HCT116 (cell line): ENCODE data around the gene TMEM116. TPM values are rescaled to one million over a fixed set of nuclear protein-coding genes. Genes with fewer than 3 reads are reported as not detected.
"Not testable (repeated sequence)": the region's sequence is repeated elsewhere in the genome, so short reads cannot be mapped to it uniquely, and the experiment has no call there.

Experiments
- ATAC-seq: fragments of 200-7000 bp; cut with Tn5 transposase; 2 replicates; pipeline ENCODE4 v1.9.1; 2020; ENCODE audit warnings: mild to moderate bottlenecking, moderate library complexity
- BruUV-seq: library from RNA; stranded (reverse); fragments of 400-500 nt; replicated peaks from 2 replicates; lab custom pipeline; 2021; lab: Mats Ljungman, UMichigan
- CTCF ChIA-PET: fragments of 300-600 bp; sonication (Branson Sonifier 250); formaldehyde crosslinking; loops from one replicate; lab custom pipeline; 2021; ENCODE audit warnings: antibody characterized with exemption; lab: Charles Lee
- POLR2A ChIA-PET: fragments of 300-600, 350-600 bp; sonication (Branson Sonifier 250); formaldehyde crosslinking; loops from one replicate; lab custom pipeline; 2021; ENCODE audit warnings: antibody characterized with exemption; lab: Charles Lee
- RAD21 ChIA-PET, 2 experiments: fragments of 300-600 bp; sonication (Branson Sonifier 250); formaldehyde crosslinking; loops; one replicate each; lab custom pipeline; 2023; ENCODE audit warnings: low total read pairs in 2 of 2; ENCODE audit not compliant: uncharacterized antibody in 2 of 2, unreplicated experiment in 2 of 2, low non-redundant PET in 1 of 2; lab: Charles Lee
- DNase-seq: peaks from one replicate; pipeline ENCODE4 v3.0.0-alpha.2; 2010; ENCODE audit warnings: low read depth, low spot score
- H2AFZ ChIP-seq: fragments of 200-600 bp; shearing (Covaris generic), sonication (generic); 2 replicates; pipeline ENCODE4 v1.6.1; 2017; ENCODE audit warnings: low read depth, mixed run types, mixed read lengths, antibody characterized with exemption, low read length; ENCODE audit not compliant: poor library complexity, severe bottlenecking
- H3K27ac ChIP-seq: 2 replicates; pipeline ENCODE4 v1.5.1; 2012; ENCODE audit warnings: low read depth, low read length
- H3K27me3 ChIP-seq: fragments of 200-600 bp; sonication (generic); 2 replicates; pipeline ENCODE4 v1.6.1; 2016; ENCODE audit warnings: mixed run types, low read length, mixed read lengths; ENCODE audit not compliant: insufficient read depth
- H3K36me3 ChIP-seq, 2 experiments: fragments of 200-500 bp in 1 of 2; fragments of 200-600 bp in 1 of 2; sonication (Bioruptor generic) in 1 of 2; sonication (generic) in 1 of 2; 2 replicates each; pipeline versions ENCODE4 v1.5.1 to v1.6.1; 2014 to 2016; ENCODE audit warnings: low read length in 2 of 2, inconsistent platforms in 1 of 2, mixed read lengths in 1 of 2, mixed run types in 1 of 2; ENCODE audit not compliant: insufficient read depth in 2 of 2, control insufficient read depth in 1 of 2
- H3K4me1 ChIP-seq, 2 experiments: fragments of 200-600 bp in 1 of 2; sonication (generic) in 1 of 2; 2 replicates each; pipeline versions ENCODE4 v1.5.1 to v1.6.1; 2012 to 2017; ENCODE audit warnings: low read length in 2 of 2, inconsistent platforms in 1 of 2, mild to moderate bottlenecking in 1 of 2, mixed read lengths in 1 of 2, mixed run types in 1 of 2, moderate library complexity in 1 of 2; ENCODE audit not compliant: insufficient read depth in 2 of 2, control insufficient read depth in 1 of 2
- H3K4me2 ChIP-seq: fragments of 200-600 bp; sonication (generic); 2 replicates; pipeline ENCODE4 v1.6.1; 2017; ENCODE audit warnings: mixed run types, low read length, mixed read lengths
- H3K4me3 ChIP-seq, 2 experiments: fragments of 200-600 bp in 1 of 2; sonication (generic) in 1 of 2; replicated peaks in 1 of 2; 2 replicates each; pipeline ENCODE4 v1.5.1; 2011 to 2016; ENCODE audit warnings: low read length in 2 of 2, control low read depth in 1 of 2, low read depth in 1 of 2, mild to moderate bottlenecking in 1 of 2, mixed read lengths in 1 of 2, mixed run types in 1 of 2
- H3K79me2 ChIP-seq: fragments of 200-600 bp; sonication (generic); 2 replicates; pipeline ENCODE4 v1.6.1; 2017; ENCODE audit warnings: mild to moderate bottlenecking, mixed run types, low read length, moderate library complexity, mixed read lengths; ENCODE audit not compliant: insufficient read depth
- H3K9ac ChIP-seq: fragments of 200-600 bp; sonication (generic); 2 replicates; pipeline ENCODE4 v1.6.1; 2016; ENCODE audit warnings: low read length, mixed read lengths
- H3K9me2 ChIP-seq: fragments of 200-600 bp; sonication (generic), shearing (Covaris generic); 2 replicates; pipeline ENCODE4 v1.6.1; 2017; ENCODE audit warnings: mixed run types, mild to moderate bottlenecking, moderate library complexity; ENCODE audit not compliant: insufficient read depth
- H3K9me3 ChIP-seq, 2 experiments: fragments of 200-500 bp in 1 of 2; fragments of 200-600 bp in 1 of 2; sonication (Bioruptor generic) in 1 of 2; sonication (generic) in 1 of 2; 2 replicates each; pipeline ENCODE4 v1.6.1; 2014 to 2017; ENCODE audit warnings: low read length in 2 of 2, mixed read lengths in 2 of 2, inconsistent platforms in 1 of 2, low read depth in 1 of 2, mild to moderate bottlenecking in 1 of 2, mixed run types in 1 of 2, moderate library complexity in 1 of 2; ENCODE audit not compliant: control insufficient read depth in 1 of 2, insufficient read depth in 1 of 2
- H4K20me1 ChIP-seq: fragments of 200-600 bp; sonication (generic), shearing (Covaris generic); 2 replicates; pipeline ENCODE4 v1.6.1; 2017; ENCODE audit warnings: mixed run types, mild to moderate bottlenecking, moderate library complexity; ENCODE audit not compliant: insufficient read depth
- EGR1 ChIP-seq: IDR thresholded peaks from 2 replicates; pipeline ENCODE4 v1.6.1; 2012; ENCODE audit warnings: low read depth
- EZH2phosphoT487 ChIP-seq: fragments of 200-600 bp; IDR thresholded peaks from 2 replicates; pipeline ENCODE4 v1.6.1; 2018; ENCODE audit warnings: antibody characterized with exemption, borderline replicate concordance
- POLR2A ChIP-seq: IDR thresholded peaks from 2 replicates; pipeline ENCODE4 v1.7.0; 2011; ENCODE audit warnings: borderline replicate concordance; ENCODE audit not compliant: insufficient read depth, insufficient read length; ENCODE audit errors: extremely low read depth
- SRF ChIP-seq: IDR thresholded peaks from 2 replicates; pipeline ENCODE4 v1.6.1; 2012; ENCODE audit warnings: low read depth
- ZFX ChIP-seq: fragments of 450-650 bp; IDR thresholded peaks from 2 replicates; pipeline ENCODE4 v1.6.1; 2017
- ZNF274 ChIP-seq: fragments of 200-500 bp; sonication (Bioruptor generic); IDR thresholded peaks from 2 replicates; pipeline ENCODE4 v1.6.1; 2014; ENCODE audit warnings: mild to moderate bottlenecking, low read depth, low read length, inconsistent platforms
- intact Hi-C: fragments of 100-400 bp; cut with micrococcal nuclease; formaldehyde crosslinking; loops from 2 replicates; pipeline ENCODE4 v1.10.0; 2022
- total RNA-seq: library from RNA; stranded (reverse); gene quantifications from one replicate; pipeline ENCODE4 v1.2.1, GENCODE V29; 2021; ENCODE audit not compliant: unreplicated experiment
- TF ChIP-seq, protein P1 (sequence below): IDR thresholded peaks from 2 replicates; pipeline ENCODE4 v1.6.1; 2011; ENCODE audit warnings: mild to moderate bottlenecking, low read length, moderate library complexity; ENCODE audit not compliant: insufficient replicate concordance; ENCODE audit errors: extremely low read depth
- TF ChIP-seq, protein P2 (sequence below): IDR thresholded peaks from 2 replicates; pipeline ENCODE4 v1.6.1; 2012

Gene TMEM116
- total RNA-seq, 1 experiment from 2014 or later, result 6.8 TPM

DNA sequence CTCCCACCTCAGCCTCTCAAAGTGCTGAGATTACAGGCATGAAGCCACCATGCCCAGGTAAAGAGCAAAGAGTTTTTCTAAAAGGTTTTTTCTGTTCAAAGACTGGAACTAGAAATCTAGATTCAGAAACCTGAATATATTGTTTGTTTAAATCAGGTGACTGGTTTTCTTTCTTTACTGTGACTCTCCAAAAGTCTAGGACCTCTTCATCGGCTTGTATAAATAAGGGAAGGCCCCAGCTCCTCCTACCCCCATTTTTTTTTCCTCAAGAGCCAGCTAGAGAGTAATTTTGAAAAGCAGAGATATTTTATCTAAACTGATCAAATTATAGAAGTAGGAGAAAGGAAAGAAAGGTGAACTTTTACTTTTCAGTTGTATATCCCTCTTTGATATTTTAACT is 48.0 kb downstream of the TMEM116 start (continued):
- TF ChIP-seq ZNF274 (no peak), ZFX (no peak), EZH2phosphoT487 (no peak), EGR1 (no peak), POLR2A (no peak), SRF (no peak)
- TF ChIP-seq, protein P1, sequence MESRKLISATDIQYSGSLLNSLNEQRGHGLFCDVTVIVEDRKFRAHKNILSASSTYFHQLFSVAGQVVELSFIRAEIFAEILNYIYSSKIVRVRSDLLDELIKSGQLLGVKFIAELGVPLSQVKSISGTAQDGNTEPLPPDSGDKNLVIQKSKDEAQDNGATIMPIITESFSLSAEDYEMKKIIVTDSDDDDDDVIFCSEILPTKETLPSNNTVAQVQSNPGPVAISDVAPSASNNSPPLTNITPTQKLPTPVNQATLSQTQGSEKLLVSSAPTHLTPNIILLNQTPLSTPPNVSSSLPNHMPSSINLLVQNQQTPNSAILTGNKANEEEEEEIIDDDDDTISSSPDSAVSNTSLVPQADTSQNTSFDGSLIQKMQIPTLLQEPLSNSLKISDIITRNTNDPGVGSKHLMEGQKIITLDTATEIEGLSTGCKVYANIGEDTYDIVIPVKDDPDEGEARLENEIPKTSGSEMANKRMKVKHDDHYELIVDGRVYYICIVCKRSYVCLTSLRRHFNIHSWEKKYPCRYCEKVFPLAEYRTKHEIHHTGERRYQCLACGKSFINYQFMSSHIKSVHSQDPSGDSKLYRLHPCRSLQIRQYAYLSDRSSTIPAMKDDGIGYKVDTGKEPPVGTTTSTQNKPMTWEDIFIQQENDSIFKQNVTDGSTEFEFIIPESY, result no peak
- TF ChIP-seq, protein P2, sequence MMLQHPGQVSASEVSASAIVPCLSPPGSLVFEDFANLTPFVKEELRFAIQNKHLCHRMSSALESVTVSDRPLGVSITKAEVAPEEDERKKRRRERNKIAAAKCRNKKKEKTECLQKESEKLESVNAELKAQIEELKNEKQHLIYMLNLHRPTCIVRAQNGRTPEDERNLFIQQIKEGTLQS, result no peak

DNA sequence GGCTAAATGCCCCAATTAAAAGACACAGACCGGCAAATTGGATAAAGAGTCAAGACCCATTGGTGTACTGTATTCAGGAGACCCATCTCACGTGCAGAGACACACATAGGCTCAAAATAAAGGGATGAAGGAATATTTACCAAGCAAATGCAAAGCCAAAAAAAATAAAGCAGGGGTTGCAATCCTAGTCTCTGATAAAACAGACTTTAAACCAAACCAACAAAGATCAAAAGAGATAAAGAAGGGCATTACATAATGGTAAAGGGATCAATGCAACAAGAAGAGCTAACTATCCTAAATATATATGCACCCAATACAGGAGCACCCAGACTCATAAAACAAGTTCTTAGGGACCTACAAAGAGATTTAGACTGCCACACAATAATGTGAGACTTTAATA is 53.4 kb downstream of the TMEM116 start:
- RAD21 ChIA-PET, result not testable (repeated sequence)

DNA sequence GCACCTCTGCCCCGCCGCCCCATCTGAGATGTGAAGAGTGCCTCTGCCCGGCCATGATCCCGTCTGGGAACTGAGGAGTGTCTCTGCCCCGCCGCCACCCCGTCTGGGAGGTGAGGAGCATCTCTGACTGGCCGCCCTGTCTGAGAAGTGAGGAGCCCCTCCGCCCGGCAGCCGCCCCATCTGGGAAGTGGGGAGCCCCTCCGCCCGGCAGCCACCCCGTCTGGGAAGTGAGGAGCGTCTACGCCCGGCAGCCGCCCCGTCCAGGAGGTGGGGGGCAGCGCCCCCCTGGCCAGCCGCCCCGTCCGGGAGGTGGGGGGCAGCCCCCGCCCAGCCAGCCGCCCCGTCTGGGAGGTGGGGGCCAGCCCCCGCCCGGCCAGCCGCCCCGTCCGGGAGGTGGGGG is 55.7 kb downstream of the TMEM116 start:
- ATAC-seq, H3K9ac ChIP-seq, H3K79me2 ChIP-seq, intact Hi-C loops, H3K27ac ChIP-seq, CTCF ChIA-PET, H3K36me3 ChIP-seq, H3K4me1 ChIP-seq, H3K4me3 ChIP-seq, H4K20me1 ChIP-seq, H3K9me3 ChIP-seq, H2AFZ ChIP-seq, H3K4me2 ChIP-seq, H3K27me3 ChIP-seq, BruUV-seq, DNase-seq, H3K9me2 ChIP-seq, POLR2A ChIA-PET, RAD21 ChIA-PET: not testable (repeated sequence)

More for the DNA sequence above, 53.4 kb downstream of the TMEM116 start:
- ATAC-seq, H3K9me3 ChIP-seq, BruUV-seq, H3K79me2 ChIP-seq, intact Hi-C loops, H4K20me1 ChIP-seq, H2AFZ ChIP-seq, POLR2A ChIA-PET, H3K4me3 ChIP-seq, H3K9ac ChIP-seq, CTCF ChIA-PET, H3K9me2 ChIP-seq, H3K27ac ChIP-seq, H3K27me3 ChIP-seq, H3K4me1 ChIP-seq, DNase-seq, H3K4me2 ChIP-seq, H3K36me3 ChIP-seq: not testable (repeated sequence)
